Mesenteric fat pad (tissue), 1 donor: ENCODE measurements around the gene FGF21. TPM values are rescaled to one million over a fixed set of nuclear protein-coding genes. Genes with fewer than 3 reads are reported as not detected.
A peak's percentile ranks its signal among the peaks of the same experiment; 100 is the strongest.

ENCODE experiments used
- DNase-seq: peaks from one replicate; pipeline ENCODE4 v3.0.0-alpha.2; 2020; ENCODE audit warnings: low spot score
- total RNA-seq: library from RNA; stranded (reverse); fragmentation: NEBNext Ultra II Directional; extraction: Animal tissue kit (Norgen Biotek cat#: 25700); gene quantifications from one replicate; pipeline ENCODE4 v1.2.1, GENCODE V29; 2021
- donor health status: DM: yes; HTN: yes; CAD: no.

The FGF21 gene
- total RNA-seq, 1 donor from 2014 or later: not detected

- no peak for DNase-seq
These were observed 26.2 kb upstream of the FGF21 start for GRCh38 chr19:48728911-48729664.

GRCh38 chr19:48731452-48731851 is 23.9 kb upstream of the FGF21 start:
- no peak for DNase-seq

GRCh38 chr19:48734625-48735024 is 20.7 kb upstream of the FGF21 start:
- no peak for DNase-seq

- no peak for DNase-seq
These were observed 20.2 kb upstream of the FGF21 start for GRCh38 chr19:48735031-48735615.

- no peak for DNase-seq
These were observed 17.8 kb upstream of the FGF21 start for GRCh38 chr19:48737360-48737998.

- DNase-seq: peak; percentile 95
These were observed 16.5 kb upstream of the FGF21 start for GRCh38 chr19:48738557-48739403.

GRCh38 chr19:48739404-48740163 is 15.7 kb upstream of the FGF21 start:
- no peak for DNase-seq

GRCh38 chr19:48740164-48740972 is 15.0 kb upstream of the FGF21 start, which contains the start of gene RASIP1:
TSS of gene RASIP1 (minus strand) at chr19:48740610. CDS start at chr19:48740282, 328 bp downstream.
- no peak for DNase-seq

- DNase-seq: no peak
These were observed 14.0 kb upstream of the FGF21 start for GRCh38 chr19:48741129-48741999.

GRCh38 chr19:48742096-48742495 is 13.2 kb upstream of the FGF21 start:
- no peak for DNase-seq

GRCh38 chr19:48745208-48745995 is 9.9 kb upstream of the FGF21 start:
- no peak for DNase-seq

- DNase-seq: no peak
These were observed 9.2 kb upstream of the FGF21 start for GRCh38 chr19:48746110-48746509.

- DNase-seq: no peak
These were observed 8.4 kb upstream of the FGF21 start, which contains the start of gene IZUMO1 for GRCh38 chr19:48746738-48747575. TSS of gene IZUMO1 (minus strand) at chr19:48746909. CDS start at chr19:48745859, 1,050 bp downstream.

- no peak for DNase-seq
These were observed 5.6 kb upstream of the FGF21 start for GRCh38 chr19:48749571-48750198.

- no peak for DNase-seq
These were observed 5.0 kb upstream of the FGF21 start for GRCh38 chr19:48750351-48750750.

- DNase-seq: no peak
These were observed 4.4 kb upstream of the FGF21 start for GRCh38 chr19:48750771-48751504.
